GM23248 (cell line): Measurements from ENCODE around the gene GADD45G.

Experiments
- EZH2 ChIP-seq: fragments of 200-600 bp; sonication (generic); IDR thresholded peaks from 2 replicates; pipeline ENCODE4 v1.6.1; 2018; ENCODE audit warnings: antibody characterized with exemption, mild to moderate bottlenecking; ENCODE audit not compliant: insufficient read depth, poor library complexity, severe bottlenecking
- EZH2phosphoT487 ChIP-seq: fragments of 200-600 bp; sonication (generic); IDR thresholded peaks from 2 replicates; pipeline ENCODE4 v1.6.1; 2018; ENCODE audit warnings: antibody characterized with exemption, moderate library complexity, mild to moderate bottlenecking, low read depth; ENCODE audit not compliant: insufficient read depth

DNA sequence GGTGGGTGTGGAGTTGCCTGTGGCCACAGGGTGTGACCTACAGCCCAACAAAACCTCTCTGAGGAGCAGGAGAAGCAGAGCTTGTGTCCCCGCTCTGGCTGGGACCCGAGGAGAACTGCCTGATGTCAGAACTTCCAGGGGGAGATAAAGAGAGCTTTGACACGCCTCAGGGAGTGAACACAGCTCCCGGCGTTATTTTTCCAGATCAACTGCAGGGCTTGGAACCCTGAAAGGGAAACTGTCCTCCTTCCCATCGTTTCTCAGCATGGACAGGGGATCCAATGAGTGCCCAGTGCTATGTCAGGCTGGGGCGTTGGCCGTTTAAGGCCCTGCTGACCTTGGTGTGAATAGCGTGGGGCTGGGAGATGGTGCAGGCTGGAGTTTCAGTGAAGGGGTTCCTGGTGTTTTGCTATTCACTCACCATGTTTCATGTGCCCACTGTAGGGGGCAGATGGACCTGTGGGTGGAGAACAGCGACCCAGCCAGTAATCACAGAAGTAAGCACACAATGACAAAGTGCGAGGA lies 22.0 kb downstream of the GADD45G start:
- TF ChIP-seq EZH2phosphoT487 (no peak), EZH2 (no peak)
